ENCODE data around the gene MGA.

MGA gene

GRCh38 chr15:41777421-41777973 lies 117.3 kb downstream of the MGA start:
- Histone ChIP-seq H3K9me3 (ENCODE audit: control insufficient read depth, insufficient read depth, low read length) (no peaks in the 10 kb centered on the region), H3K36me3 (ENCODE audit: control insufficient read depth, low read length) (no peaks in the 10 kb centered on the region), H4K20me1 (ENCODE audit: control insufficient read depth, insufficient read depth, low read depth, low read length) (no peaks in the 10 kb centered on the region), H3K9me2 (replicated peaks; ENCODE audit: control insufficient read depth, low read length) (no peaks in the 10 kb centered on the region), H3K4me2 (ENCODE audit: low read length) (no peak overlapping the region; the same call in 1 of the 2 replicates), H3K4me3 (ENCODE audit: low read length) (no peak overlapping the region), H3K79me2 (ENCODE audit: control insufficient read depth, low read length) (peaks cover 20% of the 10 kb centered on the region), H3F3A (ENCODE audit: control insufficient read depth, insufficient read depth) (peaks cover 11% of the 10 kb centered on the region), H3K4me1 (ENCODE audit: control insufficient read depth, low read length) (peaks cover 49% of the 10 kb centered on the region), H3K27ac (ENCODE audit: low read depth, low read length) (no peak overlapping the region), H3K27me3 (ENCODE audit: control insufficient read depth, low read length) (no peaks in the 10 kb centered on the region)
- TF ChIP-seq, protein P1, sequence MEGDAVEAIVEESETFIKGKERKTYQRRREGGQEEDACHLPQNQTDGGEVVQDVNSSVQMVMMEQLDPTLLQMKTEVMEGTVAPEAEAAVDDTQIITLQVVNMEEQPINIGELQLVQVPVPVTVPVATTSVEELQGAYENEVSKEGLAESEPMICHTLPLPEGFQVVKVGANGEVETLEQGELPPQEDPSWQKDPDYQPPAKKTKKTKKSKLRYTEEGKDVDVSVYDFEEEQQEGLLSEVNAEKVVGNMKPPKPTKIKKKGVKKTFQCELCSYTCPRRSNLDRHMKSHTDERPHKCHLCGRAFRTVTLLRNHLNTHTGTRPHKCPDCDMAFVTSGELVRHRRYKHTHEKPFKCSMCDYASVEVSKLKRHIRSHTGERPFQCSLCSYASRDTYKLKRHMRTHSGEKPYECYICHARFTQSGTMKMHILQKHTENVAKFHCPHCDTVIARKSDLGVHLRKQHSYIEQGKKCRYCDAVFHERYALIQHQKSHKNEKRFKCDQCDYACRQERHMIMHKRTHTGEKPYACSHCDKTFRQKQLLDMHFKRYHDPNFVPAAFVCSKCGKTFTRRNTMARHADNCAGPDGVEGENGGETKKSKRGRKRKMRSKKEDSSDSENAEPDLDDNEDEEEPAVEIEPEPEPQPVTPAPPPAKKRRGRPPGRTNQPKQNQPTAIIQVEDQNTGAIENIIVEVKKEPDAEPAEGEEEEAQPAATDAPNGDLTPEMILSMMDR (IDR thresholded peaks at IDR 0.05; ENCODE audit: low read depth, low read length, poor library complexity, severe bottlenecking): no peak
- TF ChIP-seq EZH2phosphoT487 (IDR thresholded peaks at IDR 0.05; ENCODE audit: borderline replicate concordance, low read length): no peak

GRCh38 chr15:41778521-41778920 lies 118.3 kb downstream of the MGA start:
- Histone ChIP-seq H3K36me3 (ENCODE audit: control insufficient read depth, low read length) (no peaks in the 10 kb centered on the region), H3K4me3 (ENCODE audit: low read length) (no peak overlapping the region), H3K9me2 (replicated peaks; ENCODE audit: control insufficient read depth, low read length) (no peaks in the 10 kb centered on the region), H3K4me1 (ENCODE audit: control insufficient read depth, low read length) (peaks cover 48% of the 10 kb centered on the region), H3K27ac (ENCODE audit: low read depth, low read length) (no peak overlapping the region), H3K4me2 (ENCODE audit: low read length) (no peak overlapping the region), H3K27me3 (ENCODE audit: control insufficient read depth, low read length) (no peaks in the 10 kb centered on the region), H3K9me3 (ENCODE audit: control insufficient read depth, insufficient read depth, low read length) (no peaks in the 10 kb centered on the region), H3F3A (ENCODE audit: control insufficient read depth, insufficient read depth) (peaks cover 4% of the 10 kb centered on the region), H4K20me1 (ENCODE audit: control insufficient read depth, insufficient read depth, low read depth, low read length) (no peaks in the 10 kb centered on the region), H3K79me2 (ENCODE audit: control insufficient read depth, low read length) (peaks cover 19% of the 10 kb centered on the region)
- TF ChIP-seq EZH2phosphoT487 (IDR thresholded peaks at IDR 0.05; ENCODE audit: borderline replicate concordance, low read length): no peak
- TF ChIP-seq, protein P1 (IDR thresholded peaks at IDR 0.05; ENCODE audit: low read depth, low read length, poor library complexity, severe bottlenecking): no peak

DNA sequence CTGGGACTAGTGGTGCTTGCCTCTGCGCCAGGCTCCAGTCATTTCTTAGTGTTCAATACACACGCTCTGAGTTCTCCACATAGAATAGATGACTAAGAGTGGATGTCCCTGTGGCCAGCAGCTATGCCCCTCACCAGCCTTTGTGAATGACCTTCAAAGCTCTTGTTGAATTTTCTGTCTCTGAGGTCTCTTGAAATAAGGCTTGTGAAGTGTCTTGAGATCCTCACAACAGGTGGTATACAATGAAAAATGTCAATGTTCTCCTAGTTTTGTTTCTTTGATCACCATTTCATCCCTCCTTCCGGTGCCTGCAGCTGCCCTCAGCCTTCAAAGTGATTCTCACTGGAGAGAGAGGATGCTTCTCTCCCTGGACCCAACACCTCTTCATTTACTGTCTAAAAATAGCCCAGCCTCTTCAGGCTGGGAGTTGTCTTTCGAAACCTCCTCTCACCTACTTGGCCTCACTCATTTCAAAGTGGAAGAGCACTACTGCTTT lies 119.5 kb downstream of the MGA start:
- H3K36me3 ChIP-seq (ENCODE audit: control insufficient read depth, low read length): no peaks in the 10 kb centered on the region
- H3K9me3 ChIP-seq (ENCODE audit: control insufficient read depth, insufficient read depth, low read length): no peaks in the 10 kb centered on the region
- H3F3A ChIP-seq (ENCODE audit: control insufficient read depth, insufficient read depth): no peaks in the 10 kb centered on the region
- no peak overlapping the region for H3K4me3 ChIP-seq (ENCODE audit: low read length)
- no peaks in the 10 kb centered on the region for H3K27me3 ChIP-seq (ENCODE audit: control insufficient read depth, low read length)
- no peak overlapping the region for H3K4me2 ChIP-seq (ENCODE audit: low read length)
- H3K27ac ChIP-seq (ENCODE audit: low read depth, low read length): no peak overlapping the region
- H3K9me2 ChIP-seq (replicated peaks; ENCODE audit: control insufficient read depth, low read length): no peaks in the 10 kb centered on the region
- TF ChIP-seq EZH2phosphoT487 (IDR thresholded peaks at IDR 0.05; ENCODE audit: borderline replicate concordance, low read length): no peak
- TF ChIP-seq, protein P1 (IDR thresholded peaks at IDR 0.05; ENCODE audit: low read depth, low read length, poor library complexity, severe bottlenecking): no peak
- peaks cover 43% of the 10 kb centered on the region for H3K4me1 ChIP-seq (ENCODE audit: control insufficient read depth, low read length)
- H4K20me1 ChIP-seq (ENCODE audit: control insufficient read depth, insufficient read depth, low read depth, low read length): no peaks in the 10 kb centered on the region
- peaks cover 23% of the 10 kb centered on the region for H3K79me2 ChIP-seq (ENCODE audit: control insufficient read depth, low read length)

Data from DOHH2 (cell line).